Activated CD8-positive, alpha-beta memory T cell treated with anti-CD3 and anti-CD28 coated beads, Interleukin-2, amount 50 U/mL, for 48 hours (primary cell): Measurements from ENCODE around the gene MCEMP1.

Experiments
- DNase-seq: peaks from one replicate; pipeline ENCODE4 v3.0.0-alpha.2; 2020

Gene MCEMP1

DNA sequence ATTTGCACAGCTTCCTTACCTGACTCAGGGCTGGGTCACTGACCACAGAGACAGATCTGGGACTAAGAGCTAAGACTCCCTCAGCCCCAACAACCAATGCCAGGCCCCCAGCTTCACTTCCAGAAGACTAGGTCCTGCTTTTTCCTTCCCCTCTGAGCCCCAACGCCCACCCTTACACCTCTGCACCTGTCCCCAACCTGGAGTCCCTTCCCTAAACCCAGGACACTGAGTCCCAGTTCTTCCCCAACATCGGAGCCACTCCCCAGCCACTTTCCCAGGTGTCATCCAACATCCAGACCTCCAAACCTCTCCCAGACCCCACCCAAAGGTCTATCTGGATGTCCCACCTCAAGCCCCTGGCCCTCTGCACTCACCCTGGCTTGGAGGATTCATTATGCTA is 22.1 kb downstream of the MCEMP1 start:
- no peak for DNase-seq

DNA sequence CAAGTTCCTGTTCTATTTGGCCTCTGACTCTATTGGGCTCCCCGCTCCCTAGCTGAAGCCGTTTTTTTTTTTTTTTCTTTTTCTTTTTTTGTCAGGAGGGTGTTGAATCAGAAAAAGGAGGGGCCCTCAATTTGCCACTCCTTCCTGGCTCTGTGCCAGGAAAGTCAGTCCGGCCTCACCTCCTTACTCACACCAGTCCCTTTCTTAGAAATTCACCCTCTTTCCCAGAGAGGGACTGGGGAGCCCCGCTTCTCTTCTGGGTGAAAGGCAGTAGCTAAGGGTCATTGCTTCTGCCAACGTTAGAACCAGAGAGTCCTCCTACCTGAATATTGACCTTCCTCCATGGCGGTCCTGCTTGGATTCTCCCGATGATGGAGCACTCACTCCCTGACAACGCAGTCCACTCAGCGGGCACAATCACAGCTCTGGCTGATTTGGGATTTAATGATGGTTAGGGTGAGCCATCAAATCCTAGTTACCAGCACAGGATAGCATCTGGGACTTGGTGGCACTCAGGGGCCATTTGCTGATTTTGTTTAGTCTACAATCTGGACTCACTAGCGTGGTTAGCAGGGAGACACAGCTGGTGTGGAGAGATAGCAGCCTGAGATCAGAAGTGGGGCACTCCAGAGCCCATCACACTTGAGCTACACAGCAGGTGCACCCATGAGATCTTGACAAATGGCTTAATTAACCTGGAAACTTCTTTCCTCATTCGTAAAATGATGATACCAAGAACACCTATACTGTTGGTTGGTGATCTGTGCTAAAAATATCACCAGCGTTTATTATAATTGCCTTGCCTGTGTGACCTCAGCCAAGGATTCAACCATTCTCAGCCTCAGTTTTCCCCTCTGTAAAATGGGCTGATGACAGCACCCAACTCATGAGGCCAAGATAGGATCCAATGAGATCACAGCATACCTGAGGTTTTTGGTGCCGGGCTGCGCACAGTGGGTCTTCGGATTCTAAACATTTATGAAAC is 22.8 kb downstream of the MCEMP1 start:
- peak; percentile 78 for DNase-seq

- no peak for DNase-seq
These were observed 24.3 kb downstream of the MCEMP1 start for GRCh38 chr19:7701049-7701653.

- DNase-seq: no peak
These were observed 25.0 kb downstream of the MCEMP1 start, which contains the start of gene FCER2 for GRCh38 chr19:7701654-7702457. Gene FCER2 (minus strand): TSS chr19:7702131. CDS start chr19:7699760, 2,371 bp downstream.

DNA sequence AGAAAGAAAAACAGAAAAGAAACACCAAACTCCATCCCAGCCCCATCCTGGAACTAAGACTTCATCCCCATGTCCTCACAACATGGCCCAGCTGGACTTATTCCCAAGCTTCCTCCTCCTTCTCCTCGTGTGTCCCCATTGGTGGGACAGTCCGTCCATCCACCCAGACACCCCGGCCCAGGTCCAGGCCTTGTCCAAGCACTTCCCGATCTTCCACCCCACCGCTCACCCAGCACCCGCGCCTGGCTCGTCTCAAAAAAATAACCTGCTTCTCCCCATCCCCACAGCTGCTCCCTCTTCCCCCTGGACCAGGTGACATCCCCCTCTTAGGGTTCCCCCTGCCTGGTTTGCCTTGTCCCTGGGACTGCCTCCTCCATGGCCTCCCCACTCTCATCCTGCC is 26.4 kb downstream of the MCEMP1 start:
- no peak for DNase-seq

DNA sequence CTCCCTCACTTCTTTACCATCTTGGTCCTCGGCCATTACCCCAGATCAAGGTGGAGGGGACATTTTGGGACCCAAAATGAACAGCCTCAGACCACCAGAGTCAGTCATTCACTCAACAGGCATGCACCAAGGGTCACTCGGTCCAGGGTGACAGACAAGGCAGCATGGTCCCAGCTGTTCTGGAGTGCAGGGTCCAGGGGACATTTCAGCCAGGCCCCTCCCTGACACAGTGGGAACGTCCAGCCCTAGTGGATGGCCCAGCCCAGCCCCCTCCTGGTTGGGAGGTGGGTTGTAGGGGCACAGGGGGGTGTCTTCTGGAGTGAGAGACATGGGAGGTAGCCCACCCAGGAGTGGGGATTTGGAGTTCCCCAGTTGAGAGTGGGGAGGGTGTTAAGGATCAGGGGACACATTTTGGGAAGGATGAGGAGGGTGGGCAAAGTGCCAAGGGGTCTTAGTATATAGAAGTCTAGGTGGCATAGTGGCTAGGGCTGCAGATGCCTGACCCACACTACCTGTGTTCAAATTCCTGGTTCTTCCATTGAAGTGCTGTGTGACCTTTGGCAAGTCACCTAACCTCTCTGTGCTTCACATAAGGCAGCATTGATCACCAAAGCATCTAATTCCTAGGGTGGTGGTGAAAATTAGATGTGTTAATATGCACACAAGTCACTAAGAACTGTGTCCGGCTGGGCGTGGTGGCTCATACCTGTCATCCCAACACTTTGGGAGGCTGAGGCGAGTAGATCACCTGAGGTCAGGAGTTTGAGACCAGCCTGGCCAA is 27.6 kb downstream of the MCEMP1 start:
- no peak for DNase-seq

GRCh38 chr19:7705387-7706187 is 28.7 kb downstream of the MCEMP1 start:
- peak; percentile 81 for DNase-seq

DNA sequence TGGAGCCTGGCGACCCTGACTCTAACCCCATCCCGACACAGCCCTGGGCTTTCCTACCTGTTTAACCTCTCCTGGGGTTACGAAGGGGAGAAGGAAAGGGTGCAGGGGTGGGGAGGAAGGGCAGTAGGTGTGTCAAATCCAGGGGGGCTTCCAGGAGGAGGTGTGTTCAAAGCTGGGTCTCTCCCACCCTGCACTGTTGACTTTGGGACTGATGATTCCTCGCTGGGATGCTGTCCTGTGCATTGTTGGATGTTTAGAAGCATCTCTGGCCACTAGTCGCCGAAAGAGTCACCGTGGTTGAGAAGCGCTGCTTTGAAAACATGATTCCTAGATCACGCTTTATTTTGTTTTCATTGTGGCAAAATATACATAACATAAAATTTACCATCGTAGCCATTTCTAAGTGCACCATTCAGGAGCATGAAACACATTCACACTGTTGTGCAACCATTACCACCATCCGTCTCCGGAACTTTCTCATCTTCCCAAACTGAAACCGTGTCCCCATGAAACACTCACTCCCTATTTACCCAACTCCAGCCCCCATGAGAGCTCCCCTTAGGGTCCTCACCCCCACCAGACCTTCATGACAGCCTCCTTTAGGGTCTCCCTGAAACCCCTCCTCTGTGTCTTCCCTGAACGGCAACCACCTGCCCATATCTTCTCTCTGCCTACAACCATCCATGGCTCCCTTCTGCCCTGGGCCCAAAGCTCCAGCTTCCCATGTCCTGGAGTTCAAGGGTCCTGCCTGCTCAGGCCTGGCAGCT is 29.5 kb downstream of the MCEMP1 start:
- no peak for DNase-seq

GRCh38 chr19:7706955-7707456 is 30.1 kb downstream of the MCEMP1 start:
- no peak for DNase-seq

- DNase-seq: no peak
These were observed 33.1 kb downstream of the MCEMP1 start for GRCh38 chr19:7709932-7710460.

DNA sequence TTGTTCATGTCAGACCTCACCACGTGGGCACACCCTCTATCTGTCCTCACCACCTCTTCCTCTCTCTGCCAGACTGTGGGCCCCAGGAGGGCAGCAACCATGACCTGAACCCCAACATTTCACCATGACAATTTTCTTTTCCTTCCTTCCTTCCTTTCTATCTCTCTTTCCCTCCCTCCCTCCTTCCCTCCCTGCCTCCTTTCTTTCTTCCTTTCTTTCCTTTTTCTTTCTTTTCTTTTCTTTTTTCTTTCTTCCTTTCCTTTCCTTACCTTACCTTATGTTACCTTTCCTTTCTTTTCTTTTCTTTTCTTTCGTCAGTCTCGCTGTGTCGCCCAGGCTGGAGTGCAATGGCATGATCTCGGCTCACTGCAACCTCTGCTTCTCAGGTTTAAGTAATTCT is 33.7 kb downstream of the MCEMP1 start:
- DNase-seq: no peak

GRCh38 chr19:7715671-7716070 is 38.8 kb downstream of the MCEMP1 start:
- DNase-seq: no peak

- no peak for DNase-seq
These were observed 39.9 kb downstream of the MCEMP1 start for GRCh38 chr19:7716762-7717161.

DNA sequence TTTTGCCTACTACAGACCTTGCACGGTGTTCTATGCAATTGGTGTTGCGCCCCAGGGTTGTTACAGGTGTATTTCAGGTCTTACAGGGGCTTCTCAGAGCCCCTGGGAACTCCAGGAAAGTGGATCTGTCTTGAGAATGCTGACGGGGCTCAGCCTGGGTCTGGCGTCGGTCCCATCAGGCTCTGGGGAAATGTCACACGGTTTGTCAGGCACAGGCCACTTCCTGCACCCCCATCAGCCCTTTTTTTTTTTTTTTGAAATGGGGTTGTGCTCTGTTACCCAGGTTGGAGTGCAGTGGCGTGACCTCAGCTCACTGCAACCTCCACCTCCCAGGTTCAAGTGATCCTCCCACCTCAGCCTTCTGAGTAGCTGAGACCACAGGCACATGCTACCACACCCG is 41.8 kb downstream of the MCEMP1 start:
- no peak for DNase-seq

DNA sequence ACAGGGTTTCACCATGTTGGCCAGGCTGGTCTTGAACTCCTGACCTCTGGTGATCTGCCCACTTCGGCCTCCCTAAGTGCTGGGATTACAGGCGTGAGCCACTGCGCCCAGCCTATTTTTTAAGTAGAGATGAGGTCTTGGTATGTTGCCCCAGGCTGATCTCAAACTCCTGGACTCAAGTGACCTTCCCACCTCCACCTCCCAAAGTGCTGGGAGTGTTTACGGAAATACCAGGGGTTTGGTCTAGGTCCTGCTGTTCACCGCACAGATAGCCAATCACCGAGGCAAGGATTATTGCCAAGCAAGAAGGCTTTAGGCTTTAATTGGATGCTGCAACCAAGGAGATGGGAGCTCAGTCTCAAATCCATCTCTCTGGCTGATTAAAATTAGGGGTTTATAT is 43.5 kb downstream of the MCEMP1 start:
- DNase-seq: no peak

GRCh38 chr19:7722231-7722651 is 45.4 kb downstream of the MCEMP1 start:
- no peak for DNase-seq

- DNase-seq: no peak
These were observed 48.9 kb downstream of the MCEMP1 start for GRCh38 chr19:7725791-7726190.

DNA sequence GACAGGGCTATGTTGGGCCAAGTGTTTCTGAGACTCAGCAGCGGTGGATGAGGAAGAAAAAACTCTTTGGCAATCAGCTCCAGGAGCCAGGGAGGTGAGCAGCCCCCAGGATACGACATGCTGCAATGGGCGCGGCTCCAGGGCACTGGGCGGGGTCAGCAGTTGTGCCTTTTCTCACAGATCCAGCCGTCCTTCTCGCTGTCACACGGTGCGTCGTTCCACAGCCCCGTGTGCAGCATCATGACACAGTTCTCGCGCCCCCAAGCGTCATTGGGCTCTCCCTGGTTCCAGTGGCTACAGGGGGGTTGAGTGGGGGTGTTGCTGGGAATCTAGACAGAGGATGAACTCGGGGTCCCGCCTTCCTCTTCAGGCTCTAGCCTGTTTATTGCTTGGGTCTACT is 52.3 kb downstream of the MCEMP1 start:
- no peak for DNase-seq
